ENCODE data around the gene ASCL4. TPM values are rescaled to one million over a fixed set of nuclear protein-coding genes. Genes with fewer than 3 reads are reported as not detected.
"Not testable (repeated sequence)": the region's sequence is repeated elsewhere in the genome, so short reads cannot be mapped to it uniquely, and the experiment has no call there.

ASCL4 gene
- total RNA-seq (2022): not detected in 2 replicates
- not detected for Bru-seq, nascent RNA
- not detected for BruChase-seq, experiment 1, labeled RNA remaining after a 6-hour chase
- BruChase-seq, experiment 2, labeled RNA remaining after a 2-hour chase: not detected
- long read RNA-seq: 0 reads

GRCh38 chr12:107774349-107775029 is at the start of gene ASCL4:
Gene ASCL4, plus strand, starts transcription at chr12:107774704. Its CDS starts 515 bp downstream, at chr12:107775219.
- Mint-ChIP-seq H3K36me3 (ENCODE audit: insufficient read depth, unreplicated experiment) (no peaks in the 10 kb centered on the region), H3K27ac (ENCODE audit: unreplicated experiment) (no peak within 1 kb of the TSS), H3K4me3 (ENCODE audit: low read depth, unreplicated experiment) (no peak within 1 kb of the TSS), H3K27me3 (ENCODE audit: unreplicated experiment) (peaks cover 67% of the 10 kb centered on the region), H3K9me3 (ENCODE audit: low read depth, unreplicated experiment) (no peaks in the 10 kb centered on the region), H3K4me1 (ENCODE audit: low read depth, unreplicated experiment) (no peaks in the 10 kb centered on the region)
- CTCF ChIA-PET: no interaction called here
- intact Hi-C loops (cut with micrococcal nuclease; ENCODE audit: unreplicated experiment): no loop called here
- no peak for DNase-seq
- TF ChIP-seq CTCF (IDR thresholded peaks at IDR 0.05; ENCODE audit: unreplicated experiment): no peak
- no TSS peak for BruUV-seq (replicated peaks)

- H3K4me1 Mint-ChIP-seq (ENCODE audit: low read depth, unreplicated experiment); DNase-seq; H3K27me3 Mint-ChIP-seq (ENCODE audit: unreplicated experiment); CTCF ChIA-PET; H3K9me3 Mint-ChIP-seq (ENCODE audit: low read depth, unreplicated experiment); H3K27ac Mint-ChIP-seq (ENCODE audit: unreplicated experiment); BruUV-seq (replicated peaks); H3K4me3 Mint-ChIP-seq (ENCODE audit: low read depth, unreplicated experiment); intact Hi-C loops (cut with micrococcal nuclease; ENCODE audit: unreplicated experiment); H3K36me3 Mint-ChIP-seq (ENCODE audit: insufficient read depth, unreplicated experiment): not testable (repeated sequence)
Measured at GRCh38 chr12:107727327-107727726, 47.2 kb upstream of the ASCL4 start.

- BruUV-seq (replicated peaks); H3K4me3 Mint-ChIP-seq (ENCODE audit: low read depth, unreplicated experiment); H3K27ac Mint-ChIP-seq (ENCODE audit: unreplicated experiment); H3K4me1 Mint-ChIP-seq (ENCODE audit: low read depth, unreplicated experiment); H3K27me3 Mint-ChIP-seq (ENCODE audit: unreplicated experiment); H3K9me3 Mint-ChIP-seq (ENCODE audit: low read depth, unreplicated experiment); CTCF ChIA-PET; intact Hi-C loops (cut with micrococcal nuclease; ENCODE audit: unreplicated experiment); H3K36me3 Mint-ChIP-seq (ENCODE audit: insufficient read depth, unreplicated experiment); DNase-seq: not testable (repeated sequence)
Measured at GRCh38 chr12:107727742-107728141, 46.8 kb upstream of the ASCL4 start.

GRCh38 chr12:107730618-107731341 is 43.7 kb upstream of the ASCL4 start:
- no peak for TF ChIP-seq CTCF (IDR thresholded peaks at IDR 0.05; ENCODE audit: unreplicated experiment)
- Mint-ChIP-seq H3K4me1 (ENCODE audit: low read depth, unreplicated experiment) (no peaks in the 10 kb centered on the region), H3K4me3 (ENCODE audit: low read depth, unreplicated experiment) (no peak overlapping the region), H3K9me3 (ENCODE audit: low read depth, unreplicated experiment) (no peaks in the 10 kb centered on the region), H3K27ac (ENCODE audit: unreplicated experiment) (no peak overlapping the region), H3K27me3 (ENCODE audit: unreplicated experiment) (no peaks in the 10 kb centered on the region), H3K36me3 (ENCODE audit: insufficient read depth, unreplicated experiment) (peaks cover 28% of the 10 kb centered on the region)
- CTCF ChIA-PET: interaction anchor here (0.6 kb wide), 1 partner anchor 72 kb away, joined by 3 read pairs; no protein-coding TSS in a partner anchor
- intact Hi-C loops (cut with micrococcal nuclease; ENCODE audit: unreplicated experiment): no loop called here
- DNase-seq: no peak
- no TSS peak for BruUV-seq (replicated peaks)

- Mint-ChIP-seq H3K27me3 (ENCODE audit: unreplicated experiment) (no peaks in the 10 kb centered on the region), H3K36me3 (ENCODE audit: insufficient read depth, unreplicated experiment) (peaks cover 28% of the 10 kb centered on the region), H3K4me1 (ENCODE audit: low read depth, unreplicated experiment) (no peaks in the 10 kb centered on the region), H3K27ac (ENCODE audit: unreplicated experiment) (no peak overlapping the region), H3K9me3 (ENCODE audit: low read depth, unreplicated experiment) (no peaks in the 10 kb centered on the region), H3K4me3 (ENCODE audit: low read depth, unreplicated experiment) (no peak overlapping the region)
- TF ChIP-seq CTCF (IDR thresholded peaks at IDR 0.05; ENCODE audit: unreplicated experiment): no peak
- CTCF ChIA-PET: interaction anchor here (0.6 kb wide), 1 partner anchor 71 kb away, joined by 3 read pairs; no protein-coding TSS in a partner anchor
- no TSS peak for BruUV-seq (replicated peaks)
- intact Hi-C loops (cut with micrococcal nuclease; ENCODE audit: unreplicated experiment): no loop called here
- no peak for DNase-seq
Measured at GRCh38 chr12:107731366-107731765, 43.1 kb upstream of the ASCL4 start.

Measured in Calu3 (cell line).